Measurements from ENCODE around the gene MYO16. TPM values are rescaled to one million over a fixed set of nuclear protein-coding genes. Genes with fewer than 3 reads are reported as not detected.

The MYO16 gene
- total and polyA plus RNA-seq, 7 donors = under 0.01 to 0.33 (median 0.28) TPM; not detected in 2

DNA sequence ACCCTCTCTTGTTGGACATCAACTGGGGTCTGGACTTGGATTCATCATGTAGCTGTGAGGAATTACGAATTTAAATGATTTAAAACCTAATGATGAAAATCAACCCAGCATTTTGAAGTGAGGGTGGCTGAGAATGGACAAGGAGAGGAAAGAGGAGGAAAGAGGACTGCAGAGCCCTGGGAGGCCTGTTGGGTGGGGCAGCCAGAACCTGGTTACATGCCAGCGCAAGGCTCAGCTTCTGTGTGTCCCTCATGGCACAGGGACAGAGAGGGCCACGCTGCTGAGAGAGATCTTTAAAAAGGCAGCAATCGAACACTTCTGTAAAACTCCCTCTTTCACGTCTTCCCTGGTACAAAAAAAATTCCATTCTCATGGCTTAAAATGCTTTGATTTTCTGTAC is 292.7 kb downstream of the MYO16 start:
- no peaks in the 10 kb centered on the region for H3K36me3 ChIP-seq
- WGBS, 2 donors = 39 to 83% methylated on average over 5 of the region's 5 CpGs
- H3K4me1 ChIP-seq = peaks cover 0 to 13% (median 4%) of the 10 kb centered on the region in 4 donors
- intact Hi-C loops (cut with DNase I) = no loop called here
- no peak overlapping the region for H3K4me3 ChIP-seq
- no peak for DNase-seq
- TF ChIP-seq EP300 (IDR thresholded peaks at IDR 0.05) = no peak
- TF ChIP-seq, protein P1, sequence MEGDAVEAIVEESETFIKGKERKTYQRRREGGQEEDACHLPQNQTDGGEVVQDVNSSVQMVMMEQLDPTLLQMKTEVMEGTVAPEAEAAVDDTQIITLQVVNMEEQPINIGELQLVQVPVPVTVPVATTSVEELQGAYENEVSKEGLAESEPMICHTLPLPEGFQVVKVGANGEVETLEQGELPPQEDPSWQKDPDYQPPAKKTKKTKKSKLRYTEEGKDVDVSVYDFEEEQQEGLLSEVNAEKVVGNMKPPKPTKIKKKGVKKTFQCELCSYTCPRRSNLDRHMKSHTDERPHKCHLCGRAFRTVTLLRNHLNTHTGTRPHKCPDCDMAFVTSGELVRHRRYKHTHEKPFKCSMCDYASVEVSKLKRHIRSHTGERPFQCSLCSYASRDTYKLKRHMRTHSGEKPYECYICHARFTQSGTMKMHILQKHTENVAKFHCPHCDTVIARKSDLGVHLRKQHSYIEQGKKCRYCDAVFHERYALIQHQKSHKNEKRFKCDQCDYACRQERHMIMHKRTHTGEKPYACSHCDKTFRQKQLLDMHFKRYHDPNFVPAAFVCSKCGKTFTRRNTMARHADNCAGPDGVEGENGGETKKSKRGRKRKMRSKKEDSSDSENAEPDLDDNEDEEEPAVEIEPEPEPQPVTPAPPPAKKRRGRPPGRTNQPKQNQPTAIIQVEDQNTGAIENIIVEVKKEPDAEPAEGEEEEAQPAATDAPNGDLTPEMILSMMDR (IDR thresholded peaks at IDR 0.05) = no peak
- TF ChIP-seq POLR2A (IDR thresholded peaks at IDR 0.05) = no peak
- no peak for TF ChIP-seq POLR2AphosphoS5 (IDR thresholded peaks at IDR 0.05)
- no peak overlapping the region for H3K27ac ChIP-seq
- no peaks in the 10 kb centered on the region for H3K9me3 ChIP-seq
- H3K27me3 ChIP-seq = no peaks in the 10 kb centered on the region

DNA sequence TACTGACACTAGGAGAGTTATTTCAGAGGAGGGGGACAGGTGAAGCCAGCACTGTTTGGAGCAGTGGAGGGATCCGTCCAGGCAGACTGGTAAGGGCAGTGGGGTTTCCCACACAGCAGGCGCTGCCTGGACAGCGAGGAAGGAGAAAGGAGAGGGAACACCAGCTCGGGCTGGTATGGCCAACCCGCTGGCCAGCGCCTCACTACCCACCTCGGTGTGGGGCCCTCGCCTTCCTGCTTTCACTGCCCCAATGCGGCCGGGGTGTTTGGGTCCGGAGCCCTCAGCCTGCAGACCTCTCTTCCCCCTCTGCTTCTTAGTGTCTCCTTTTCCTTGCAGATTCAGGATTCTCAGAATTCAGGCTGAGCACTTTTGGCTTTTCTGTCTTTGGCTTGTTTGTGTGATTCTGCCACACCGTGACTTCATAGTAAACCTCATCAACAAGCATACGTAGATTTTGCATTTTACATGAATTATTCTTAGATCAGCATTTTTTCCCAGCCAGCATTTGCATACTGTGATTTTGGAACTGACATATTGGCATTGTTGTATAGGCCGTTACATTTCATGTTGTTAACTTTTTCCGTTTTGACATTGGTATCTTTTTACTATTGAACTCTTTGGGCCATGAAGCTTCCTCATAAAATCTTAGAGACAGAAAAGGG is 294.1 kb downstream of the MYO16 start:
- Histone ChIP-seq H3K9me3 (no peaks in the 10 kb centered on the region), H3K36me3 (no peaks in the 10 kb centered on the region), H3K4me1 (peaks cover 0 to 13% (median 4%) of the 10 kb centered on the region in 4 donors), H3K27ac (no peak overlapping the region), H3K4me3 (no peak overlapping the region), H3K27me3 (no peaks in the 10 kb centered on the region)
- no peak for DNase-seq
- intact Hi-C loops (cut with DNase I) = no loop called here
- TF ChIP-seq POLR2AphosphoS5 (IDR thresholded peaks at IDR 0.05) (no peak), EP300 (IDR thresholded peaks at IDR 0.05) (no peak), POLR2A (IDR thresholded peaks at IDR 0.05) (no peak)
- TF ChIP-seq, protein P1 (IDR thresholded peaks at IDR 0.05) = no peak
- 93 to 94% methylated on average over 15 of the region's 15 CpGs for WGBS, 2 donors

DNA sequence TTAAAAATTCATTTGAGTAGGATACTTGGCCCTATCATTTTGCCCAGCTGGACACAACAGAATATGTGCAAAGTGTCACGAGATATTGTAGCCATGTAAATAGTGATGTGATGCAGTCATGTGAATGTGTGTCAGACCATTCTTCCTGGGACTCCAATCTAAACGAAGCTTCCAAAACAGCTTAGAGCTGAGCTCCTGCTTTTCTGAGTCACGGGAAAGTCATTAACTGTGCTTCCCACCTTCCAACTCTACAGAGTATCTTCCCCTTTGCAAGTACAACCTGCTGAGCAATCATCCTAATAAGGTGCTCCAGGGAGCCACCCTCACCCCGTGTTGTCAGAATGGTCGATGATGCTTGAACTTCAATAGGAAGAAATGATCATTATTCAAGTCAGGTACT is 294.7 kb downstream of the MYO16 start:
- peaks cover 0 to 11% (median 4%) of the 10 kb centered on the region in 4 donors for H3K4me1 ChIP-seq
- H3K36me3 ChIP-seq = no peaks in the 10 kb centered on the region
- no peaks in the 10 kb centered on the region for H3K9me3 ChIP-seq
- no peak overlapping the region for H3K4me3 ChIP-seq
- intact Hi-C loops (cut with DNase I) = no loop called here
- no peak overlapping the region for H3K27ac ChIP-seq
- DNase-seq = no peak
- TF ChIP-seq EP300 (IDR thresholded peaks at IDR 0.05) (no peak), POLR2AphosphoS5 (IDR thresholded peaks at IDR 0.05) (peak in 1 of 4 donors; percentile 10)
- 83 to 85% methylated on average over 5 of the region's 5 CpGs for WGBS, 2 donors
- H3K27me3 ChIP-seq = no peaks in the 10 kb centered on the region

DNA sequence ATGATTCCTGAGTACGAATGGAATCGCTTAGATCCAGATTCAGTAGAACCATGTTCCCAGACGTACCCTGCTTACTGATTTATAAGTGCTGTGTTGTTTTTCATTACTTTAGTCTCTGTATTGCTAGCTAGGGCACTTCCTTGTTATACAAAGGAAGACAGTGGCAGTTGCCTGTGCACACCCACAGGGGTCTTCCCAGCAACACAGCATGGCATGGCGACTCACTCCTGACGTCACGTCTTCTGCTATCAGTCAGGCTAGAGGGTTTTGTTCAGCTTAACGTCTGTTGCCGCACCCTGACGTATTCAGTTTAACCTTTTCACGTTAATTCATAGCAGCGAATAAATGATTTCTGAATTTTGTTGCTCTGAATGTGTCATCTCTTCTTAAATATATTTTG is 295.1 kb downstream of the MYO16 start:
- H3K27ac ChIP-seq = no peak overlapping the region
- H3K36me3 ChIP-seq = no peaks in the 10 kb centered on the region
- H3K4me1 ChIP-seq = peaks cover 0 to 7% (median 3%) of the 10 kb centered on the region in 4 donors
- 93 to 95% methylated on average over 11 of the region's 11 CpGs for whole genome bisulfite sequencing, 2 donors
- DNase-seq = no peak
- intact Hi-C loops (cut with DNase I) = no loop called here
- TF ChIP-seq EP300 (IDR thresholded peaks at IDR 0.05) (no peak), POLR2AphosphoS5 (IDR thresholded peaks at IDR 0.05) (no peak), POLR2A (IDR thresholded peaks at IDR 0.05) (no peak)
- TF ChIP-seq, protein P1 (IDR thresholded peaks at IDR 0.05) = no peak
- H3K9me3 ChIP-seq = no peaks in the 10 kb centered on the region
- no peaks in the 10 kb centered on the region for H3K27me3 ChIP-seq
- no peak overlapping the region for H3K4me3 ChIP-seq

DNA sequence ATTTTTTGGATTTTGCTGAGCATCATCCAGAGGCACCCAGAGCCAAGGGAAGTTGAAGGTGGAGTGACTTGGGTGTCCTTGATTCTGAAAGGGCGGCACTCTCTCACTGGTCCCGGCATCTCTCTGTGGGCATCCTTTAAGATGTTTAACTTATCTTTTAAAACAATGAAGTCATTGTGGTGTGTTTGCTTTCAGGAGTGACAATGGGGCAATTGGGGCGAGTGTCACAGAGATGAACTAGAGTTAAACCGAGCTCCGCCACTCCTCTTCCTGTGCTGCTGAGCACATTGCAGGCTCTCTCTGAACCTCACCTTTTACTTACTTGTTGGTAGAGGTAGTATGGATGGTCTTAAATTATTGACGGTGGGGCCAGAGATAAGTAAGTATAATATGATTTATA is 295.7 kb downstream of the MYO16 start:
- WGBS, 2 donors = 22 to 75% methylated on average over 6 of the region's 6 CpGs
- Histone ChIP-seq H3K36me3 (no peaks in the 10 kb centered on the region), H3K9me3 (no peaks in the 10 kb centered on the region), H3K4me3 (no peak overlapping the region), H3K27ac (no peak overlapping the region), H3K4me1 (peaks cover 0 to 2% (median under 1%) of the 10 kb centered on the region in 4 donors), H3K27me3 (no peaks in the 10 kb centered on the region)
- intact Hi-C loops (cut with DNase I) = no loop called here
- no peak for TF ChIP-seq POLR2A (IDR thresholded peaks at IDR 0.05)
- TF ChIP-seq POLR2AphosphoS5 (IDR thresholded peaks at IDR 0.05) = no peak
- TF ChIP-seq, protein P1 (IDR thresholded peaks at IDR 0.05) = no peak
- TF ChIP-seq EP300 (IDR thresholded peaks at IDR 0.05) = no peak
- no peak for DNase-seq
